Measurements from ENCODE around the gene SVOP.

The SVOP gene

GRCh38 chr12:108973629-108974152 lies 47.2 kb downstream of the SVOP start:
- DNase-seq (ENCODE audit: low read depth, low spot score): no peak

- DNase-seq (ENCODE audit: low read depth, low spot score): no peak
These were observed 48.5 kb downstream of the SVOP start for GRCh38 chr12:108972358-108972757.

GRCh38 chr12:108969622-108970021 lies 51.2 kb downstream of the SVOP start:
- DNase-seq (ENCODE audit: low read depth, low spot score): no peak

- DNase-seq (ENCODE audit: low read depth, low spot score): no peak
These were observed 52.9 kb downstream of the SVOP start for GRCh38 chr12:108967869-108968540.

- no peak for DNase-seq (ENCODE audit: low read depth, low spot score)
These were observed 54.3 kb downstream of the SVOP start for GRCh38 chr12:108966378-108967151.

GRCh38 chr12:108965886-108966285 lies 55.0 kb downstream of the SVOP start:
- DNase-seq (ENCODE audit: low read depth, low spot score): no peak

- DNase-seq (ENCODE audit: low read depth, low spot score): no peak
These were observed 56.2 kb downstream of the SVOP start for GRCh38 chr12:108964371-108965352.

GRCh38 chr12:108962256-108962655 lies 58.6 kb downstream of the SVOP start:
- no peak for DNase-seq (ENCODE audit: low read depth, low spot score)

GRCh38 chr12:108959748-108960655 lies 60.9 kb downstream of the SVOP start:
- DNase-seq (ENCODE audit: low read depth, low spot score): no peak

GRCh38 chr12:108955225-108955835 lies 65.5 kb downstream of the SVOP start:
- no peak for DNase-seq (ENCODE audit: low read depth, low spot score)

GRCh38 chr12:108950991-108951739 lies 69.7 kb downstream of the SVOP start:
- peak; percentile 33 for DNase-seq (ENCODE audit: low read depth, low spot score)

- DNase-seq (ENCODE audit: low read depth, low spot score): no peak
These were observed 70.9 kb downstream of the SVOP start for GRCh38 chr12:108949976-108950375.

- DNase-seq (ENCODE audit: low read depth, low spot score): no peak
These were observed 72.5 kb downstream of the SVOP start for GRCh38 chr12:108948367-108948766.

- no peak for DNase-seq (ENCODE audit: low read depth, low spot score)
These were observed 73.8 kb downstream of the SVOP start for GRCh38 chr12:108947097-108947496.

- DNase-seq (ENCODE audit: low read depth, low spot score): no peak
These were observed 80.7 kb downstream of the SVOP start for GRCh38 chr12:108940138-108940537.

- DNase-seq (ENCODE audit: low read depth, low spot score): no peak
These were observed 81.3 kb downstream of the SVOP start for GRCh38 chr12:108939594-108939993.

- DNase-seq (ENCODE audit: low read depth, low spot score): no peak
These were observed 82.5 kb downstream of the SVOP start for GRCh38 chr12:108938247-108938924.

GRCh38 chr12:108935159-108935763 lies 85.6 kb downstream of the SVOP start:
- no peak for DNase-seq (ENCODE audit: low read depth, low spot score)

- no peak for DNase-seq (ENCODE audit: low read depth, low spot score)
These were observed 86.9 kb downstream of the SVOP start for GRCh38 chr12:108933949-108934348.
